ENCODE measurements around the gene B9D1. TPM values are rescaled to one million over a fixed set of nuclear protein-coding genes. Genes with fewer than 3 reads are reported as not detected.

Gene B9D1
- total RNA-seq, 1 experiment from 2014 or later = 20.0 TPM

- no peak overlapping the region for H2AFZ ChIP-seq (ENCODE audit: low read depth, low read length, poor library complexity, severe bottlenecking)
- peaks cover 2 to 14% of the 10 kb centered on the region in 2 experiments; a peak in 2 of 4 replicates for H3K36me3 ChIP-seq (ENCODE audit: control insufficient read depth in 1 of 2, insufficient read depth in 2 of 2, low read length in 2 of 2)
- H3K9me2 ChIP-seq (ENCODE audit: insufficient read depth) = no peaks in the 10 kb centered on the region
- no peaks in the 10 kb centered on the region for H3K27me3 ChIP-seq (ENCODE audit: insufficient read depth, low read length)
- H4K20me1 ChIP-seq (ENCODE audit: insufficient read depth) = no peaks in the 10 kb centered on the region
- RAD21 ChIA-PET (ENCODE audit: low non-redundant PET in 1 of 2, low total read pairs in 2 of 2, uncharacterized antibody in 2 of 2, unreplicated experiment in 2 of 2) = no interaction called here
- H3K27ac ChIP-seq (ENCODE audit: low read depth, low read length) = no peak overlapping the region
- no TSS peak for BruUV-seq (replicated peaks)
- no peak for DNase-seq (ENCODE audit: low read depth, low spot score)
- H3K9me3 ChIP-seq (ENCODE audit: control insufficient read depth in 1 of 2, insufficient read depth in 1 of 2, low read depth in 1 of 2, low read length in 2 of 2) = no peaks in the 10 kb centered on the region
- no peak overlapping the region for H3K9ac ChIP-seq (ENCODE audit: low read length)
- CTCF ChIA-PET = interaction anchor here (0.7 to 2.5 kb wide), 4 partner anchors 10 to 40 kb away, joined by 3 to 9 read pairs (median 4); partner anchors contain the start of gene MAPK7
- H3K4me3 ChIP-seq (replicated peaks in 1 of 2; ENCODE audit: low read depth in 1 of 2, low read length in 2 of 2) = no peak overlapping the region
- intact Hi-C loops (cut with micrococcal nuclease) = no loop called here
- POLR2A ChIA-PET = no interaction called here
- TF ChIP-seq EZH2 (IDR thresholded peaks at IDR 0.05) = no peak
- TF ChIP-seq MAX (IDR thresholded peaks at IDR 0.05) = no peak
- TF ChIP-seq CBX3 (IDR thresholded peaks at IDR 0.05; ENCODE audit: low read depth) = no peak
- no peak for TF ChIP-seq ELF1 (IDR thresholded peaks at IDR 0.05; ENCODE audit: borderline replicate concordance, low read depth)
- TF ChIP-seq CEBPB (IDR thresholded peaks at IDR 0.05; ENCODE audit: low read depth) = no peak
- TF ChIP-seq ZBTB33 (IDR thresholded peaks at IDR 0.05; ENCODE audit: extremely low read depth, insufficient replicate concordance, low read length) = no peak
- no peak for TF ChIP-seq EGR1 (IDR thresholded peaks at IDR 0.05; ENCODE audit: low read depth)
- no peak for TF ChIP-seq SIN3A (IDR thresholded peaks at IDR 0.05; ENCODE audit: low read depth)
- TF ChIP-seq TCF7L2 (IDR thresholded peaks at IDR 0.05; ENCODE audit: borderline replicate concordance, extremely low read depth, insufficient read depth, insufficient read length) = no peak
- no peak for TF ChIP-seq POLR2A (IDR thresholded peaks at IDR 0.05; ENCODE audit: borderline replicate concordance, extremely low read depth, insufficient read depth, insufficient read length)
- TF ChIP-seq REST (IDR thresholded peaks at IDR 0.05; ENCODE audit: low read depth) = no peak
- no peak for TF ChIP-seq ZFX (IDR thresholded peaks at IDR 0.05)
- TF ChIP-seq ATF3 (IDR thresholded peaks at IDR 0.05) = no peak
- no peak for ATAC-seq
- peaks cover 7 to 14% of the 10 kb centered on the region in 2 experiments; a peak in 3 of 4 replicates for H3K4me1 ChIP-seq (ENCODE audit: control insufficient read depth in 1 of 2, insufficient read depth in 2 of 2, low read length in 2 of 2)
- H3K4me2 ChIP-seq (ENCODE audit: low read length) = no peak overlapping the region
- H3K79me2 ChIP-seq (ENCODE audit: insufficient read depth, low read length) = no peaks in the 10 kb centered on the region
Observed at GRCh38 chr17:19337712-19338023, 24.9 kb downstream of the B9D1 start.

Data from HCT116 (cell line).